GM12865 (cell line): Measurements from ENCODE around the gene POLA1.
A peak's percentile ranks its signal among the peaks of the same experiment; 100 is the strongest.

Source experiments
- DNase-seq: peaks from one replicate; pipeline ENCODE4 v3.0.0; 2010; ENCODE audit warnings: low read depth
- H3K4me3 ChIP-seq: 2 replicates; pipeline ENCODE4 v1.5.1; 2011; ENCODE audit warnings: mild to moderate bottlenecking, low read depth, low read length, control low read depth
- CTCF ChIP-seq: IDR thresholded peaks from 2 replicates; pipeline ENCODE4 v1.5.1; 2011; ENCODE audit warnings: low read length, control low read depth, low read depth, inconsistent platforms; ENCODE audit not compliant: insufficient read depth; ENCODE audit errors: missing control alignments

Gene POLA1

GRCh38 chrX:24993879-24994278 lies 300.2 kb downstream of the POLA1 start:
- no peak overlapping the region for H3K4me3 ChIP-seq
- no peak for DNase-seq
- TF ChIP-seq CTCF, result no peak

GRCh38 chrX:24996096-24996709 lies 302.5 kb downstream of the POLA1 start:
- no peak for TF ChIP-seq CTCF
- DNase-seq, result no peak
- no peak overlapping the region for H3K4me3 ChIP-seq

- H3K4me3 ChIP-seq, result no peak overlapping the region
- DNase-seq, result no peak
- TF ChIP-seq CTCF, result no peak
Observed at GRCh38 chrX:24999511-24999910, 305.8 kb downstream of the POLA1 start.

- DNase-seq, result no peak
- TF ChIP-seq CTCF, result no peak
- H3K4me3 ChIP-seq, result no peak overlapping the region
Observed at GRCh38 chrX:25001808-25002660, 308.3 kb downstream of the POLA1 start.

GRCh38 chrX:25002661-25003020 lies 308.9 kb downstream of the POLA1 start:
- peak overlapping the region; percentile 40 for H3K4me3 ChIP-seq
- no peak for DNase-seq
- TF ChIP-seq CTCF, result no peak

- TF ChIP-seq CTCF, result no peak
- peak overlapping the region; percentile 40 for H3K4me3 ChIP-seq
- peak; percentile 23 for DNase-seq
Observed at GRCh38 chrX:25003066-25003849, 309.5 kb downstream of the POLA1 start.
